Calu3 (cell line): ENCODE data around the gene STK4. TPM values are rescaled to one million over a fixed set of nuclear protein-coding genes. Genes with fewer than 3 reads are reported as not detected.

Experiments
- BruUV-seq: library from RNA; stranded (reverse); fragments of 400-500 nt; replicated peaks from 2 replicates; lab custom pipeline; 2021; lab: Mats Ljungman, UMichigan
- CTCF ChIA-PET: fragments of 300-600 bp; sonication (Branson Sonifier 250); formaldehyde crosslinking; loops from one replicate; lab custom pipeline; 2022; ENCODE audit warnings: antibody characterized with exemption; lab: Charles Lee
- DNase-seq: peaks from one replicate; pipeline ENCODE4 v3.0.0; 2022
- H3K27ac Mint-ChIP-seq: one replicate; pipeline ENCODE4 v1.8.0; 2022; ENCODE audit warnings: mixed read lengths; ENCODE audit not compliant: unreplicated experiment
- H3K27me3 Mint-ChIP-seq: one replicate; pipeline ENCODE4 v1.8.0; 2022; ENCODE audit warnings: mixed read lengths; ENCODE audit not compliant: unreplicated experiment
- H3K36me3 Mint-ChIP-seq: one replicate; pipeline ENCODE4 v1.8.0; 2022; ENCODE audit warnings: mild to moderate bottlenecking, moderate library complexity, mixed read lengths; ENCODE audit not compliant: insufficient read depth, unreplicated experiment
- H3K4me1 Mint-ChIP-seq: one replicate; pipeline ENCODE4 v1.8.0; 2022; ENCODE audit warnings: mild to moderate bottlenecking, low read depth, mixed read lengths; ENCODE audit not compliant: unreplicated experiment
- H3K4me3 Mint-ChIP-seq: one replicate; pipeline ENCODE4 v1.8.0; 2022; ENCODE audit warnings: mild to moderate bottlenecking, low read depth, moderate library complexity, mixed read lengths; ENCODE audit not compliant: unreplicated experiment
- H3K9me3 Mint-ChIP-seq: one replicate; pipeline ENCODE4 v1.8.0; 2022; ENCODE audit warnings: low read depth, mixed read lengths; ENCODE audit not compliant: unreplicated experiment
- CTCF ChIP-seq: fragments of 200-600 bp; IDR thresholded peaks from one replicate; pipeline ENCODE4 v1.8.0; 2022; ENCODE audit warnings: antibody characterized with exemption; ENCODE audit not compliant: unreplicated experiment
- intact Hi-C: fragments of 100-400 bp; cut with micrococcal nuclease; formaldehyde crosslinking; loops from one replicate; pipeline ENCODE4 v1.10.0; 2022; ENCODE audit not compliant: unreplicated experiment
- total RNA-seq: library from RNA; stranded (reverse); gene quantifications from 2 replicates; pipeline ENCODE4 v1.2.3, GENCODE V29; 2022

The STK4 gene
- total RNA-seq, 1 experiment from 2014 or later: 53.1 TPM

DNA sequence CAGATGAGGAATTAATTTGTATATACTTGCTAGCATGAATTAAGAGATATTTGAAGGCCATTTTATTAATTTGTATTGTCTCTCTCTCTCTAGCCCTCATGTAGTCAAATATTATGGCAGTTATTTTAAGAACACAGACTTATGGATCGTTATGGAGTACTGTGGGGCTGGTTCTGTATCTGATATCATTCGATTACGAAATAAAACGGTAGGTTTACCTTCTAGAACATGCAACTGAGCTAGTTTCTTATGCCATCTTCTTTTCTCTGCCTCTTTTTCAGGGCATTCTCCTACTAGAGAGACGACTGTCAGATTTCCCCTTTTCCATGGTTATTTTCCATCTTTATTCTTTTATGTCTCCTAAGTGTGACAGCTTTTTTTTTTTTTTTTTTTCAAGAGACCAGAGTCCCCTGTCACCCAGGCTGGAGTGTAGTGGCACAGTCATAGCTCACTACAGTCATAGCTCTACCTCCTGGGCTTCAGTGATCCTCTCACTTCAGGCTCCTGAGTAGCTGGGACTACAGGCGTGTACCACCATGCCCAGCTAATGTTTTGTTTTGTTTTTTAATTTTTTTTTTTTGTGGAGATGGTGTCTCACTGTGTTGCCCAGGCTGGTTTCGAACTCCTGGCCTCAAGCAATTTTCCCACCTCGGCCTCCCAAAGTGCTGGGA lies 15.6 kb downstream of the STK4 start:
- no peak overlapping the region for H3K4me3 Mint-ChIP-seq
- CTCF ChIA-PET: interaction anchor here (0.6 kb wide), 1 partner anchor 14 kb away, joined by 3 read pairs; no protein-coding TSS in a partner anchor

DNA sequence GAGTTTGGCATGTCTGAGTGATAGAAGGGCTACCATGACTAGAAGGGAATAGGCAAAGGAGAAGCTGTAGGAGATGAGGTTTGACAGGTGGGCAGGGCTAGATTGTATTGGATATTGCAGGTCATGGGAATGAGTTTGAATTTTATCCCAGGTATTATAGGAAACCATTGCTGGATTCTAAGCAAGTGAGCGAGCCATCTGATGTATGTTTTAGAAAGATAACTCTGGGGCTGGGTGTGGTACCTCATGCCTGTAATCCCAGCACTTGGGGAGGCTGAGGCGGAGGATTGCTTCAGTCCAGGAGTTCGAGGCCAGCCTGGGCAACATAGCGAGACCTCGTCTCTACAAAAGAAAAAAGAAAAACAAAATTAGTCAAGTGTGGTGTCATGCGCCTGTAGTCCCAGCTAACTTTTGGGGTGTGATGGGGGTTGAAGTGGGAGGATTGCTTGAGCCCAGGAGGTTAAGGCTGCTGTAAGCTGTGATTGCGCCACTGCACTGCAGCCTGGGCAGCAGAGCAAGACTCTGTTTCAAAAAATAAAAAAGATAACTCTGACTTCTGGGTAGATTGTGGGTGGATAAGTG lies 16.9 kb downstream of the STK4 start:
- no peak for TF ChIP-seq CTCF
- intact Hi-C loops: no loop called here
- Mint-ChIP-seq H3K27ac (no peak overlapping the region), H3K36me3 (peaks cover 42% of the 10 kb centered on the region), H3K4me3 (no peak overlapping the region), H3K9me3 (no peaks in the 10 kb centered on the region), H3K27me3 (no peaks in the 10 kb centered on the region), H3K4me1 (no peaks in the 10 kb centered on the region)
- CTCF ChIA-PET: no interaction called here
- BruUV-seq: no TSS peak
- no peak for DNase-seq

More for the DNA sequence above, 15.6 kb downstream of the STK4 start:
- no TSS peak for BruUV-seq
- intact Hi-C loops: no loop called here
- no peak for TF ChIP-seq CTCF
- H3K4me1 Mint-ChIP-seq: no peaks in the 10 kb centered on the region
- no peak overlapping the region for H3K27ac Mint-ChIP-seq
- H3K9me3 Mint-ChIP-seq: no peaks in the 10 kb centered on the region
- H3K36me3 Mint-ChIP-seq: peaks cover 43% of the 10 kb centered on the region
- H3K27me3 Mint-ChIP-seq: no peaks in the 10 kb centered on the region
- no peak for DNase-seq

GRCh38 chr20:44988631-44989171 lies 22.4 kb downstream of the STK4 start:
- DNase-seq: no peak
- H3K27ac Mint-ChIP-seq: no peak overlapping the region
- CTCF ChIA-PET: no interaction called here
- no peaks in the 10 kb centered on the region for H3K4me1 Mint-ChIP-seq
- no peak overlapping the region for H3K4me3 Mint-ChIP-seq
- H3K27me3 Mint-ChIP-seq: no peaks in the 10 kb centered on the region
- H3K36me3 Mint-ChIP-seq: no peaks in the 10 kb centered on the region
- BruUV-seq: no TSS peak
- no peak for TF ChIP-seq CTCF
- intact Hi-C loops: no loop called here
- H3K9me3 Mint-ChIP-seq: no peaks in the 10 kb centered on the region

GRCh38 chr20:44990425-44990824 lies 24.1 kb downstream of the STK4 start:
- no peak for DNase-seq
- intact Hi-C loops: no loop called here
- TF ChIP-seq CTCF: no peak
- no TSS peak for BruUV-seq
- Mint-ChIP-seq H3K4me3 (no peak overlapping the region), H3K9me3 (no peaks in the 10 kb centered on the region), H3K27me3 (no peaks in the 10 kb centered on the region), H3K4me1 (no peaks in the 10 kb centered on the region), H3K27ac (no peak overlapping the region), H3K36me3 (peaks cover 8% of the 10 kb centered on the region)
- CTCF ChIA-PET: no interaction called here
